ENCODE results near the gene APEH.

GRCh38 chr3:49712166-49712565 is 38.0 kb downstream of the APEH start:
- no peak for TF ChIP-seq CTCF (IDR thresholded peaks at IDR 0.05; ENCODE audit: insufficient read depth, low read depth, low read length)
- TF ChIP-seq EZH2 (IDR thresholded peaks at IDR 0.05; ENCODE audit: insufficient read depth, low read length): no peak

All from astrocyte (in vitro differentiated cells and primary cell).